Measurements from ENCODE around the gene PIGZ. TPM values are rescaled to one million over a fixed set of nuclear protein-coding genes. Genes with fewer than 3 reads are reported as not detected.

PIGZ gene
- total and polyA plus RNA-seq, 4 donors, result 1.4 to 5.5 (median 2.2) TPM

- Histone ChIP-seq H3K4me1 (ENCODE audit: control insufficient read depth in 5 of 5, insufficient read depth in 5 of 5, low read length in 5 of 5) (peaks cover 0 to 3% (median 0%) of the 10 kb centered on the region in 5 donors), H3K27me3 (ENCODE audit: control insufficient read depth in 3 of 3, insufficient read depth in 3 of 3, low read length in 2 of 3) (peaks cover 0 to 11% (median 10%) of the 10 kb centered on the region in 3 donors), H3K9ac (ENCODE audit: insufficient read depth in 1 of 2, low read length in 2 of 2) (no peak overlapping the region), H3K36me3 (ENCODE audit: control insufficient read depth in 4 of 4, insufficient read depth in 4 of 4, low read length in 4 of 4) (no peaks in the 10 kb centered on the region), H3K9me3 (ENCODE audit: control insufficient read depth in 4 of 4, insufficient read depth in 3 of 4, low read length in 3 of 4) (peaks cover 0 to 3% (median 1%) of the 10 kb centered on the region in 4 donors), H3K4me3 (no peak overlapping the region), H3K27ac (ENCODE audit: low read depth in 1 of 2, low read length in 1 of 2) (no peak overlapping the region)
- no peak for TF ChIP-seq CTCF (IDR thresholded peaks at IDR 0.05; ENCODE audit: control extremely low read depth, extremely low read depth)
- no peak for DNase-seq
- 79 to 92% methylated on average over 4 of the region's 4 CpGs for WGBS, 2 donors
- no peak for ATAC-seq (ENCODE audit: insufficient read depth, low FRiP score)
Observed at GRCh38 chr3:196975349-196975748, 6.7 kb upstream of the PIGZ start.

- H3K4me3 ChIP-seq, result no peak overlapping the region
- 85 to 92% methylated on average over 5 of the region's 5 CpGs for WGBS, 2 donors
- no peak for TF ChIP-seq CTCF (IDR thresholded peaks at IDR 0.05; ENCODE audit: control extremely low read depth, extremely low read depth)
Observed at GRCh38 chr3:196974661-196975060, 6.0 kb upstream of the PIGZ start.

GRCh38 chr3:196971094-196971698 is 2.6 kb upstream of the PIGZ start:
- 79 to 88% methylated on average over 7 of the region's 7 CpGs for WGBS, 2 donors
- ATAC-seq (ENCODE audit: insufficient read depth, low FRiP score), result no peak

More at GRCh38 chr3:196974661-196975060, 6.0 kb upstream of the PIGZ start:
- Histone ChIP-seq H3K27ac (ENCODE audit: low read depth in 1 of 2, low read length in 1 of 2) (no peak overlapping the region), H3K4me1 (ENCODE audit: control insufficient read depth in 5 of 5, insufficient read depth in 5 of 5, low read length in 5 of 5) (peaks cover 0 to 4% (median 0%) of the 10 kb centered on the region in 5 donors), H3K36me3 (ENCODE audit: control insufficient read depth in 4 of 4, insufficient read depth in 4 of 4, low read length in 4 of 4) (no peaks in the 10 kb centered on the region), H3K27me3 (ENCODE audit: control insufficient read depth in 3 of 3, insufficient read depth in 3 of 3, low read length in 2 of 3) (peaks cover 0 to 15% (median 11%) of the 10 kb centered on the region in 3 donors), H3K9ac (ENCODE audit: insufficient read depth in 1 of 2, low read length in 2 of 2) (no peak overlapping the region), H3K9me3 (ENCODE audit: control insufficient read depth in 4 of 4, insufficient read depth in 3 of 4, low read length in 3 of 4) (peaks cover 0 to 3% (median 1%) of the 10 kb centered on the region in 4 donors)
- ATAC-seq (ENCODE audit: insufficient read depth, low FRiP score), result no peak
- no peak for DNase-seq

More at GRCh38 chr3:196971094-196971698, 2.6 kb upstream of the PIGZ start:
- H3K4me3 ChIP-seq, result no peak overlapping the region
- no peak for DNase-seq
- H3K27ac ChIP-seq (ENCODE audit: low read depth in 1 of 2, low read length in 1 of 2), result no peak overlapping the region
- TF ChIP-seq CTCF (IDR thresholded peaks at IDR 0.05; ENCODE audit: control extremely low read depth, extremely low read depth), result no peak
- peaks cover 0 to 36% (median 32%) of the 10 kb centered on the region in 3 donors for H3K27me3 ChIP-seq (ENCODE audit: control insufficient read depth in 3 of 3, insufficient read depth in 3 of 3, low read length in 2 of 3)
- no peak overlapping the region for H3K9ac ChIP-seq (ENCODE audit: insufficient read depth in 1 of 2, low read length in 2 of 2)
- H3K4me1 ChIP-seq (ENCODE audit: control insufficient read depth in 5 of 5, insufficient read depth in 5 of 5, low read length in 5 of 5), result peaks cover 0 to 24% (median 10%) of the 10 kb centered on the region in 5 donors
- no peaks in the 10 kb centered on the region for H3K36me3 ChIP-seq (ENCODE audit: control insufficient read depth in 4 of 4, insufficient read depth in 4 of 4, low read length in 4 of 4)
- H3K9me3 ChIP-seq (ENCODE audit: control insufficient read depth in 4 of 4, insufficient read depth in 3 of 4, low read length in 3 of 4), result peaks cover 0 to 3% (median 1%) of the 10 kb centered on the region in 4 donors

Data from lung (tissue), 12 donors.